Ovary (tissue), 9 donors: Measurements from ENCODE around the gene KIF26B. TPM values are rescaled to one million over a fixed set of nuclear protein-coding genes. Genes with fewer than 3 reads are reported as not detected.
"Not testable (repeated sequence)": the region's sequence is repeated elsewhere in the genome, so short reads cannot be mapped to it uniquely, and the experiment has no call there.

ENCODE experiments used
- DNase-seq, 5 donors: peaks; one replicate each; pipeline ENCODE4 v3.0.0-alpha.2; 2019 to 2020
- H3K27ac ChIP-seq, 2 donors: fragments of 200-600 bp; one replicate each; pipeline versions ENCODE4 v1.5.1 to v1.8.0; 2019 to 2022
- H3K27me3 ChIP-seq: fragments of 200-600 bp; one replicate; pipeline ENCODE4 v1.8.0; 2022
- H3K36me3 ChIP-seq: fragments of 200-600 bp; sonication (generic); one replicate; pipeline ENCODE4 v1.5.1; 2019
- H3K4me1 ChIP-seq: one replicate; pipeline ENCODE4 v1.8.1; 2013; ENCODE audit warnings: mild to moderate bottlenecking, moderate library complexity; ENCODE audit not compliant: insufficient read depth
- H3K4me3 ChIP-seq: fragments of 200-600 bp; sonication (generic); one replicate; pipeline ENCODE4 v1.5.1; 2017
- H3K9me3 ChIP-seq, 2 donors: fragments of 200-600 bp in 1 of 2; sonication (generic) in 1 of 2; one replicate each; pipeline versions ENCODE4 v1.5.1 to v1.8.1; 2013 to 2019; ENCODE audit warnings: mild to moderate bottlenecking in 1 of 2, moderate library complexity in 1 of 2
- EP300 ChIP-seq: sonication (generic); formaldehyde crosslinking; IDR thresholded peaks from one replicate; pipeline ENCODE4 v1.6.1; 2017; ENCODE audit warnings: antibody characterized with exemption
- POLR2A ChIP-seq: fragments of 450-650 bp; IDR thresholded peaks from one replicate; pipeline ENCODE4 v1.6.1; 2017; ENCODE audit warnings: antibody characterized with exemption, mild to moderate bottlenecking, moderate library complexity
- whole genome bisulfite sequencing, 3 donors: extraction: QIAGEN DNeasy Blood & Tissue Kit in 1 of 3; methylation state at CpG; one replicate each; pipeline versions ENCODE4 v1.1.5 to v1.1.7; 2013 to 2017; 5-methylcytosine and 5-hydroxymethylcytosine counted together
- intact Hi-C, 4 donors: fragments of 100-400 bp; cut with DNase I; formaldehyde crosslinking; loops; one replicate each; pipeline versions ENCODE4 v1.11.0 to v1.15.1; 2022 to 2023
- polyA plus RNA-seq, 2 donors: library from polyadenylated mRNA; stranded (reverse); fragments of 200-250 nt in 1 of 2; fragments of 350-450 nt in 1 of 2; fragmentation: Illumina TruSeq in 1 of 2; extraction: RNeasy Lipid Tissue Mini Kit (QIAGEN cat#74804) in 1 of 2; gene quantifications; one replicate each; pipeline ENCODE4 v1.2.3, GENCODE V29; 2013 to 2014
- total RNA-seq, 7 donors: library from RNA; depleted of rRNA in 2 of 7; stranded (reverse); fragments of >200 nt in 2 of 7; fragmentation: NEBNext Ultra II Directional in 3 of 7; extraction: Animal tissue kit (Norgen Biotek cat#: 25700) in 3 of 7; gene quantifications; one replicate each; pipeline versions ENCODE4 v1.1.0 to v1.2.4, GENCODE V29; 2016 to 2023
- TF ChIP-seq, protein P1 (sequence below), 3 donors: fragments of 450-650 bp in 2 of 3; fragments of 200-600 bp in 1 of 3; IDR thresholded peaks; one replicate each; pipeline versions ENCODE4 v1.5.1 to v1.8.0; 2016 to 2022; ENCODE audit warnings: antibody characterized with exemption in 3 of 3, mild to moderate bottlenecking in 1 of 3
- donor health status: DM: no; HTN: no; CAD: no; lungs with moderate emphysema.
- donor health status: DM: no; HTN: no; CAD: no.
- donor health status: Bipolar disorder and iron deficiency.
- donor health status: DM: yes; HTN: yes; CAD: no.
- donor health status: DM: no; HTN: no; CAD: no.
- donor health status: DM: yes; HTN: yes; CAD: no.

The KIF26B gene
- total and polyA plus RNA-seq, 9 donors, result 0.28 to 4.0 (median 0.54) TPM

- Histone ChIP-seq H3K27ac (no peak overlapping the region), H3K27me3 (no peaks in the 10 kb centered on the region), H3K4me1 (no peaks in the 10 kb centered on the region), H3K9me3 (no peaks in the 10 kb centered on the region), H3K36me3 (no peaks in the 10 kb centered on the region), H3K4me3 (no peak overlapping the region)
- intact Hi-C loops, result loop anchor here in 1 of 4 donors (5.0 kb wide), 1 partner anchor 372 kb away; no protein-coding TSS in a partner anchor
- DNase-seq, result no peak
- TF ChIP-seq, protein P1, sequence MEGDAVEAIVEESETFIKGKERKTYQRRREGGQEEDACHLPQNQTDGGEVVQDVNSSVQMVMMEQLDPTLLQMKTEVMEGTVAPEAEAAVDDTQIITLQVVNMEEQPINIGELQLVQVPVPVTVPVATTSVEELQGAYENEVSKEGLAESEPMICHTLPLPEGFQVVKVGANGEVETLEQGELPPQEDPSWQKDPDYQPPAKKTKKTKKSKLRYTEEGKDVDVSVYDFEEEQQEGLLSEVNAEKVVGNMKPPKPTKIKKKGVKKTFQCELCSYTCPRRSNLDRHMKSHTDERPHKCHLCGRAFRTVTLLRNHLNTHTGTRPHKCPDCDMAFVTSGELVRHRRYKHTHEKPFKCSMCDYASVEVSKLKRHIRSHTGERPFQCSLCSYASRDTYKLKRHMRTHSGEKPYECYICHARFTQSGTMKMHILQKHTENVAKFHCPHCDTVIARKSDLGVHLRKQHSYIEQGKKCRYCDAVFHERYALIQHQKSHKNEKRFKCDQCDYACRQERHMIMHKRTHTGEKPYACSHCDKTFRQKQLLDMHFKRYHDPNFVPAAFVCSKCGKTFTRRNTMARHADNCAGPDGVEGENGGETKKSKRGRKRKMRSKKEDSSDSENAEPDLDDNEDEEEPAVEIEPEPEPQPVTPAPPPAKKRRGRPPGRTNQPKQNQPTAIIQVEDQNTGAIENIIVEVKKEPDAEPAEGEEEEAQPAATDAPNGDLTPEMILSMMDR (IDR thresholded peaks at IDR 0.05), result no peak
- TF ChIP-seq EP300, result no peak
- TF ChIP-seq POLR2A, result no peak
- 74 to 77% (median 76%) methylated on average over 19 of the region's 19 CpGs for WGBS, 3 donors
Measured at GRCh38 chr1:245693941-245694752, 539.4 kb downstream of the KIF26B start.

- H3K36me3 ChIP-seq, result no peaks in the 10 kb centered on the region
- intact Hi-C loops, result loop anchor here in 1 of 4 donors (5.0 kb wide), 1 partner anchor 372 kb away; no protein-coding TSS in a partner anchor
- no peak for DNase-seq
- H3K27ac ChIP-seq, result no peak overlapping the region
- TF ChIP-seq, protein P1 (IDR thresholded peaks at IDR 0.05), result no peak
- no peak for TF ChIP-seq EP300
- no peak for TF ChIP-seq POLR2A
- no peaks in the 10 kb centered on the region for H3K4me1 ChIP-seq
- no peaks in the 10 kb centered on the region for H3K27me3 ChIP-seq
- H3K9me3 ChIP-seq, result no peaks in the 10 kb centered on the region
- H3K4me3 ChIP-seq, result no peak overlapping the region
- WGBS, 3 donors, result 58 to 77% (median 67%) methylated on average over 11 of the region's 11 CpGs
Measured at GRCh38 chr1:245694753-245695195, 540.0 kb downstream of the KIF26B start.

- Histone ChIP-seq H3K4me1 (no peaks in the 10 kb centered on the region), H3K27ac (no peak overlapping the region), H3K9me3 (no peaks in the 10 kb centered on the region), H3K4me3 (no peak overlapping the region), H3K36me3 (no peaks in the 10 kb centered on the region), H3K27me3 (no peaks in the 10 kb centered on the region)
- DNase-seq, result no peak
- 80 to 97% (median 88%) methylated on average over 8 of the region's 8 CpGs for WGBS, 3 donors
- intact Hi-C loops, result no loop called here
- no peak for TF ChIP-seq POLR2A
- TF ChIP-seq, protein P1 (IDR thresholded peaks at IDR 0.05), result no peak
- TF ChIP-seq EP300, result no peak
Measured at GRCh38 chr1:245695211-245695610, 540.4 kb downstream of the KIF26B start.

DNA sequence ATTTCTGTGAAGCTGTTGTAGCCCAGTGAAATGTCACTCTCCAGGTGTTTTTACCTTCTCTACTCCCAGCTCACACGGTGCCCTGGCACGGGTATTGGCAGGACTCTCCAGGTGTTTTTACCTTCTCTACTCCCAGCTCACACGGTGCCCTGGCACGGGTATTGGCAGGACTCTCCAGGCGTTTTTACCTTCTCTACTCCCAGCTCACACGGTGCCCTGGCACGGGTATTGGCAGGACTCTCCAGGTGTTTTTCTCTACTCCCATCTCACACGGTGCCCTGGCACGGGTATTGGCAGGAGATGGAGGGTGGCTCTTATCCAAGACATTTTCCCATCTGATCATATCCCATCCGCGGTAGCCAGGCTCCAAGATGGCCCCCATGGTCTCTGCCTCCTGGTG is 540.9 kb downstream of the KIF26B start:
- H3K36me3 ChIP-seq, intact Hi-C loops: not testable (repeated sequence)
- WGBS, 3 donors, result 93 to 96% (median 93%) methylated on average over 8 to 11 of the region's 11 CpGs

DNA sequence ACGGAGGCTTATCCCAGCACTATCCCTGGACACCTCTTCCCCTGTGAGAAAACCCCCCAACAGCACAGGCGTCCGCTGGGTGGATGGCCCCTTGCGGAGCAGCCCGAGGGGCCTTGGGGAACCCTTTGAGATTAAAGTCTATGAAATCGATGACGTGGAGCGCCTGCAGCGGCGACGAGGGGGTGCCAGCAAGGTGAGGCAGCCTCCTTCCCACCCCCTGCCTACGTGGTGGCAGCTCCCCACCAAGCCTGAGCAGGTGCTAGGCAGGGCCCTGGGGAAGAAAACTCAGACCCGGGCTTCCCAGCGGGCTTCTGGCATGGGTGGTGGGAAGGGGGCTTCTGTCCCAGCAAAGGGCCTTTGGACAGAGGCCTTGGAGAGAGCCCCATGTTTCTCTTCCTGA is 543.3 kb downstream of the KIF26B start:
- intact Hi-C loops, result no loop called here
- H3K4me1 ChIP-seq, result no peaks in the 10 kb centered on the region
- H3K27me3 ChIP-seq, result no peaks in the 10 kb centered on the region
- H3K4me3 ChIP-seq, result no peak overlapping the region
- H3K27ac ChIP-seq, result no peak overlapping the region
- 89 to 96% (median 95%) methylated on average over 14 of the region's 14 CpGs for WGBS, 3 donors
- no peak for TF ChIP-seq POLR2A
- TF ChIP-seq EP300, result no peak
- TF ChIP-seq, protein P1 (IDR thresholded peaks at IDR 0.05), result no peak
- DNase-seq, result no peak
- no peaks in the 10 kb centered on the region for H3K36me3 ChIP-seq
- no peaks in the 10 kb centered on the region for H3K9me3 ChIP-seq

More for the DNA sequence above, 540.9 kb downstream of the KIF26B start:
- H3K4me3 ChIP-seq, H3K9me3 ChIP-seq, H3K4me1 ChIP-seq, DNase-seq, H3K27me3 ChIP-seq, H3K27ac ChIP-seq: not testable (repeated sequence)
